Ectodermal cell (in vitro differentiated cells): ENCODE data around the gene PRSS27. TPM values are rescaled to one million over a fixed set of nuclear protein-coding genes. Genes with fewer than 3 reads are reported as not detected.

Experiments
- H3K27ac ChIP-seq: 2 replicates; pipeline ENCODE4 v1.7.0; 2013; ENCODE audit warnings: mild to moderate bottlenecking, low read depth, low read length; ENCODE audit not compliant: insufficient read depth, poor library complexity, severe bottlenecking
- H3K27me3 ChIP-seq: 2 replicates; pipeline ENCODE4 v1.7.0; 2013; ENCODE audit warnings: mild to moderate bottlenecking, low read length; ENCODE audit not compliant: insufficient read depth, control insufficient read depth, poor library complexity, severe bottlenecking
- H3K36me3 ChIP-seq: one replicate; pipeline ENCODE4 v1.7.0; 2013; ENCODE audit warnings: low read length; ENCODE audit not compliant: control insufficient read depth, insufficient read depth
- H3K4me1 ChIP-seq: one replicate; pipeline ENCODE4 v1.7.0; 2013; ENCODE audit warnings: low read length; ENCODE audit not compliant: control insufficient read depth, insufficient read depth
- H3K4me3 ChIP-seq: 2 replicates; pipeline ENCODE4 v1.7.0; 2013; ENCODE audit warnings: low read depth, low read length, control low read depth; ENCODE audit not compliant: insufficient read depth
- H3K9me3 ChIP-seq: 2 replicates; pipeline ENCODE4 v1.7.0; 2013; ENCODE audit warnings: mild to moderate bottlenecking, low read length, moderate library complexity; ENCODE audit not compliant: control insufficient read depth
- WGBS, 2 experiments: methylation state at CpG; one replicate each; pipeline ENCODE4 v1.1.7; 2013; ENCODE audit warnings: missing lambda C conversion rate in 2 of 2; 5-methylcytosine and 5-hydroxymethylcytosine counted together
- polyA plus RNA-seq, 4 experiments: library from polyadenylated mRNA; stranded (reverse); fragments of 50-300 nt; gene quantifications; one replicate each; pipeline ENCODE4 v1.2.3, GENCODE V29; 2013

Gene PRSS27
- 3.4 TPM for polyA plus RNA-seq (2013, experiment 1 of 4)
- 3.9 TPM for polyA plus RNA-seq (2013, experiment 2 of 4)
- 3.4 TPM for polyA plus RNA-seq (2013, experiment 3 of 4)
- polyA plus RNA-seq (2013, experiment 4 of 4), result 5.8 TPM

- Histone ChIP-seq H3K9me3 (no peaks in the 10 kb centered on the region), H3K27ac (peak within 1 kb of the TSS; percentile 69), H3K4me1 (peaks cover 4% of the 10 kb centered on the region), H3K27me3 (peaks cover 15% of the 10 kb centered on the region), H3K4me3 (peak within 1 kb of the TSS; percentile 54), H3K36me3 (no peaks in the 10 kb centered on the region)
- WGBS, 2 experiments, result 92% methylated on average over 26 of the region's 26 CpGs
These were observed at the start of gene PRSS27 for GRCh38 chr16:2720064-2720457. TSS of gene PRSS27 (minus strand) at chr16:2720224. CDS start at chr16:2720160, 64 bp downstream.

- Histone ChIP-seq H3K27ac (no peak overlapping the region), H3K27me3 (no peaks in the 10 kb centered on the region), H3K4me1 (no peaks in the 10 kb centered on the region), H3K9me3 (no peaks in the 10 kb centered on the region), H3K36me3 (peaks cover 74% of the 10 kb centered on the region), H3K4me3 (no peak overlapping the region)
- 93 to 95% methylated on average over 14 of the region's 14 CpGs for WGBS, 2 experiments
These were observed 49.6 kb upstream of the PRSS27 start for GRCh38 chr16:2769675-2770056.

DNA sequence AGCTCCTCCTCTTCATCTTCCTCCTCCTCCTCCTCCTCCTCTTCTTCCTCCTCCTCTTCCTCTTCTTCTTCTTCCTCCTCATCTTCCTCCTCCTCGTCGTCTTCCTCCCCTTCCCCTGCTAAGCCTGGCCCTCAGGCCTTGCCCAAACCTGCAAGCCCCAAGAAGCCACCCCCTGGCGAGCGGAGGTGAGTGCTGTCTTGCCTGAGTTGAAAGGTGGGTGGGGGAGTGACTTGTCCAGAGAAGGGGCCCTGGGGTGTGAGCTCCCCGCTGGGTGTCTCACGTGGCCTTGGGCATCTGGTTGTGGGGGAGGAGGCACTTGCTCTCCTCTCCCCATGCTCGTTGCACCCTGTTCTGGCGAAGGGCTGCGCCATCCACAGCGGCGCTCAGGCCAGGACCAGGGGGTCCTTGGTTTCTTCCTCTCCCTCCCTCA, 49.1 kb upstream of the PRSS27 start:
- H3K4me1 ChIP-seq, result no peaks in the 10 kb centered on the region
- peaks cover 80% of the 10 kb centered on the region for H3K36me3 ChIP-seq
- H3K4me3 ChIP-seq, result no peak overlapping the region
- H3K27me3 ChIP-seq, result no peaks in the 10 kb centered on the region
- H3K27ac ChIP-seq, result no peak overlapping the region
- WGBS, 2 experiments, result 90 to 93% methylated on average over 11 of the region's 11 CpGs
- H3K9me3 ChIP-seq, result no peaks in the 10 kb centered on the region

DNA sequence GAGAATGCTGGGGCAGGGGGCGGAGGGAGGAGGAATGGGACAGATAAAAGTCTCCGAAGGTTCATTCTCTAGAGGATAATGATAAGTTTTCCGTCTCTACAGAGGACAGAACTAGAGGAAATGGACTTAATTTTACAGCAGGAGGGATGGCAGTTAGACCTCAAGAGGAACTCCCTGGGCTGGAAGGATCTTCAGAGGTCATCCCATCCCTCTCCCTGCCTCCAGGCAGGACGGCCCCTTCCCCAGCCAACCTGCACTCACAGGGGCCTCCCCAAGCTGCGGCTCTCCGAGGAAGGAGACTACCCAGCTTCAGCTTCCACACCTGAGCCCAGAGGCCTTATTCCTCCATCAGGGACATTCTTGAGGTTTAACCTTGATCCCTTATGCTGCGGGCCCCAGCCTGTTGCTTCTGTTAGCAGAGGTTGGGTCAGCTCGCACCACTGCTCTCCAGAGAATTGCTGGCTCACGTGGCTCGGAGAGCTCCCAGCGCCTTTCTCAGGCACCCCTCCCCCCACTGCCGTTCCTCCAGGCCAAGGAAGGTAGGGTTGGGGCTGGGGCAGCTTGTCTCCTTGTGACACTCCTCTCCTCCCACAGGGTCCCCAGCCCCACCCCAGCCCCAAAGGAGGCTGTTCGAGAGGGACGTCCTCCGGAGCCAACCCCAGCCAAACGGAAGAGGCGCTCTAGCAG, 48.5 kb upstream of the PRSS27 start:
- Histone ChIP-seq H3K4me1 (no peaks in the 10 kb centered on the region), H3K4me3 (no peak overlapping the region), H3K27ac (no peak overlapping the region), H3K9me3 (no peaks in the 10 kb centered on the region), H3K27me3 (no peaks in the 10 kb centered on the region), H3K36me3 (peaks cover 85% of the 10 kb centered on the region)
- 91 to 95% methylated on average over 17 of the region's 17 CpGs for WGBS, 2 experiments

GRCh38 chr16:2767891-2768290, 47.9 kb upstream of the PRSS27 start:
- Histone ChIP-seq H3K36me3 (peaks cover 87% of the 10 kb centered on the region), H3K27ac (no peak overlapping the region), H3K4me3 (no peak overlapping the region), H3K27me3 (no peaks in the 10 kb centered on the region), H3K4me1 (no peaks in the 10 kb centered on the region), H3K9me3 (peaks cover under 1% of the 10 kb centered on the region)
- WGBS, 2 experiments, result 94 to 95% methylated on average over 14 of the region's 14 CpGs

DNA sequence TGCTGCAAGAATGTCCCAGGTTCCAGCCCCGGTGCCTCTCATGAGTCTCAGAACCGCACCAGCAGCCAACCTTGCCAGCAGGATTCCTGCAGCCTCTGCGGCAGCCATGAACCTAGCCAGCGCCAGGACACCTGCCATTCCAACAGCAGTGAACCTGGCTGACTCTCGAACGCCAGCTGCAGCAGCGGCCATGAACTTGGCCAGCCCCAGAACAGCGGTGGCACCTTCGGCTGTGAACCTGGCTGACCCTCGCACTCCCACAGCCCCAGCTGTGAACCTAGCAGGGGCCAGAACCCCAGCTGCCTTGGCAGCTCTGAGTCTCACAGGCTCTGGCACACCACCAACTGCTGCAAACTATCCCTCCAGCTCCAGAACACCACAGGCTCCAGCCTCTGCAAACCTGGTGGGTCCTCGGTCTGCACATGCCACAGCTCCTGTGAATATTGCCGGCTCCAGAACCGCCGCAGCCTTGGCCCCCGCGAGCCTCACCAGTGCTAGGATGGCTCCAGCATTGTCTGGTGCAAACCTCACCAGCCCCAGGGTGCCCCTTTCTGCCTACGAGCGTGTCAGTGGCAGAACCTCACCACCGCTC, 47.2 kb upstream of the PRSS27 start:
- H3K9me3 ChIP-seq, result peaks cover 4% of the 10 kb centered on the region
- H3K4me3 ChIP-seq, result no peak overlapping the region
- peaks cover 91% of the 10 kb centered on the region for H3K36me3 ChIP-seq
- H3K27me3 ChIP-seq, result no peaks in the 10 kb centered on the region
- WGBS, 2 experiments, result 96 to 97% methylated on average over 19 of the region's 19 CpGs
- no peaks in the 10 kb centered on the region for H3K4me1 ChIP-seq
- H3K27ac ChIP-seq, result no peak overlapping the region

DNA sequence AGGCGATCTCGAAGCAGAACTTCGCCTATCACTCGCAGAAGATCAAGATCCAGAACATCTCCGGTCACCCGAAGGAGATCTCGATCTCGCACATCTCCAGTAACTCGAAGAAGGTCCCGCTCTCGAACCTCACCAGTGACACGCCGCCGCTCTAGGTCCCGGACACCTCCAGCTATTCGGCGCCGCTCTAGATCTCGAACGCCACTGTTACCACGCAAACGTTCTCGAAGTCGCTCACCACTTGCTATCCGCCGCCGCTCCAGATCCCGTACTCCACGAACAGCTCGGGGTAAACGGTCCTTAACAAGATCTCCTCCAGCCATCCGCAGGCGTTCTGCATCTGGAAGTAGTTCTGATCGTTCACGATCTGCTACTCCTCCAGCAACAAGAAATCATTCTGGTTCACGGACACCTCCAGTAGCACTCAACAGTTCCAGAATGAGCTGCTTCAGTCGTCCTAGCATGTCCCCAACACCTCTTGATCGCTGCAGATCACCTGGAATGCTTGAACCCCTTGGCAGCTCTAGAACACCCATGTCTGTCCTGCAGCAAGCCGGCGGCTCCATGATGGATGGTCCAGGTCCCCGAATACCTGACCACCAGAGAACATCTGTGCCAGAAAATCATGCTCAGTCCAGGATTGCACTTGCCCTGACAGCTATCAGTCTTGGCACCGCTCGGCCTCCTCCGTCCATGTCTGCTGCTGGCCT, 46.6 kb upstream of the PRSS27 start:
- Histone ChIP-seq H3K27ac (no peak overlapping the region), H3K36me3 (peaks cover 94% of the 10 kb centered on the region), H3K4me3 (no peak overlapping the region), H3K9me3 (peaks cover 4% of the 10 kb centered on the region), H3K27me3 (no peaks in the 10 kb centered on the region), H3K4me1 (no peaks in the 10 kb centered on the region)
- 96 to 97% methylated on average over 44 of the region's 44 CpGs for WGBS, 2 experiments

DNA sequence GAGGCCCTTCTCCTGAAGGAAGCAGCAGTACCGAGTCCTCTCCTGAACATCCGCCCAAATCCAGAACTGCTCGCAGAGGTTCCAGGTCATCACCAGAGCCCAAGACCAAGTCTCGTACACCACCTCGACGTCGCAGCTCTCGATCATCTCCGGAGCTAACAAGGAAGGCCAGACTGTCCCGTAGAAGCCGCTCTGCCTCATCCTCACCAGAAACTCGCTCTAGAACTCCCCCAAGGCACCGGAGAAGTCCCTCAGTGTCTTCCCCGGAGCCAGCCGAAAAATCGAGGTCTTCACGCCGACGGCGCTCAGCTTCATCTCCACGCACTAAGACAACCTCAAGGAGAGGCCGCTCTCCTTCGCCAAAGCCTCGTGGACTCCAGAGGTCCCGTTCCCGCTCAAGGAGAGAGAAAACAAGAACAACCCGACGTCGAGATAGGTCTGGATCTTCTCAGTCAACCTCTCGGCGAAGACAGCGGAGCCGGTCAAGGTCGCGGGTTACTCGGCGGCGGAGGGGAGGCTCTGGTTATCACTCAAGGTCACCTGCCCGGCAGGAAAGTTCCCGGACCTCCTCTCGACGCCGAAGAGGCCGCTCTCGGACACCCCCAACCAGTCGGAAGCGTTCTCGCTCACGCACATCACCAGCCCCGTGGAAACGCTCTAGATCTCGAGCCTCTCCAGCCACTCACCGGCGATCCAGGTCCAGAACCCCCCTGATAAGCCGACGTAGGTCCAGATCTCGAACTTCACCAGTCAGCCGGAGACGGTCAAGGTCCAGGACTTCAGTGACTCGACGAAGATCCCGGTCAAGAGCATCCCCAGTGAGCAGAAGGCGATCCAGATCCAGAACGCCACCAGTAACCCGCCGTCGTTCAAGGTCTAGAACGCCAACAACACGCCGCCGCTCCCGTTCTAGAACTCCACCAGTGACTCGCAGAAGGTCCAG, 45.7 kb upstream of the PRSS27 start:
- WGBS, 2 experiments, result 97% methylated on average over 73 of the region's 73 CpGs

GRCh38 chr16:2764718-2765117, 44.7 kb upstream of the PRSS27 start:
- WGBS, 2 experiments, result 94 to 98% methylated on average over 9 of the region's 9 CpGs
- H3K27ac ChIP-seq, result no peak overlapping the region
- H3K27me3 ChIP-seq, result no peaks in the 10 kb centered on the region
- no peak overlapping the region for H3K4me3 ChIP-seq
- no peaks in the 10 kb centered on the region for H3K4me1 ChIP-seq
- peaks cover 4% of the 10 kb centered on the region for H3K9me3 ChIP-seq
- H3K36me3 ChIP-seq, result peaks cover 100% of the 10 kb centered on the region

More for the DNA sequence above, 45.7 kb upstream of the PRSS27 start:
- Histone ChIP-seq H3K9me3 (peaks cover 4% of the 10 kb centered on the region), H3K36me3 (peaks cover 99% of the 10 kb centered on the region), H3K4me1 (no peaks in the 10 kb centered on the region), H3K27me3 (no peaks in the 10 kb centered on the region), H3K27ac (no peak overlapping the region), H3K4me3 (no peak overlapping the region)
